GM12878 (cell line): Measurements from ENCODE around the gene UST. TPM values are rescaled to one million over a fixed set of nuclear protein-coding genes. Genes with fewer than 3 reads are reported as not detected.

Experiments used
- ATAC-seq: fragments of 200-7000 bp; cut with Tn5 transposase; 3 replicates; pipeline ENCODE4 v1.9.1; 2020; ENCODE audit warnings: mild to moderate bottlenecking, moderate library complexity
- BruUV-seq: library from RNA; stranded (reverse); fragments of 400-500 nt; replicated peaks from 2 replicates; lab custom pipeline; 2021; lab: Mats Ljungman, UMichigan
- CTCF ChIA-PET: fragments of 300-600 bp; sonication (Branson Sonifier 250); formaldehyde crosslinking; extraction: SDS; loops from one replicate; lab custom pipeline; 2021; ENCODE audit warnings: inconsistent platforms; lab: Yijun Ruan, JAX
- POLR2A ChIA-PET: fragments of 350-600 bp; formaldehyde crosslinking; extraction: SDS; loops from one replicate; lab custom pipeline; 2021; ENCODE audit warnings: inconsistent platforms; lab: Charles Lee
- RAD21 ChIA-PET: fragments of 300-600 bp; sonication (Branson Sonifier 250); formaldehyde crosslinking; loops from one replicate; lab custom pipeline; 2023; ENCODE audit warnings: antibody characterized with exemption; ENCODE audit not compliant: unreplicated experiment; lab: Charles Lee
- SMC1A ChIA-PET: fragments of 300-600 bp; sonication (Branson Sonifier 250); formaldehyde crosslinking; loops from one replicate; lab custom pipeline; 2023; ENCODE audit not compliant: unreplicated experiment, uncharacterized antibody; lab: Charles Lee
- DNase-seq: peaks from one replicate; pipeline ENCODE4 v3.0.0-alpha.2; 2011; ENCODE audit warnings: low read depth, low spot score
- FAIRE-seq: peaks from 3 replicates; lab custom pipeline; 2011; peaks lifted over from hg19 to GRCh38; lab: Jason Lieb, UNC
- H2AFZ ChIP-seq: 2 replicates; pipeline ENCODE4 v1.6.0; 2011; ENCODE audit warnings: low read depth, low read length, control low read depth; ENCODE audit not compliant: control insufficient read depth
- H3K27ac ChIP-seq: 2 replicates; pipeline ENCODE4 v1.5.1; 2011; ENCODE audit warnings: control low read depth; ENCODE audit not compliant: control insufficient read depth, insufficient read depth
- H3K27me3 ChIP-seq, 2 experiments: replicated peaks in 1 of 2; 2 replicates each; pipeline versions ENCODE4 v1.6.0 to v1.6.1; 2011; ENCODE audit warnings: low read length in 1 of 2; ENCODE audit not compliant: control insufficient read depth in 2 of 2, insufficient read depth in 2 of 2
- H3K36me3 ChIP-seq, 2 experiments: 2 replicates each; pipeline ENCODE4 v1.5.1; 2011; ENCODE audit warnings: low read length in 1 of 2; ENCODE audit not compliant: control insufficient read depth in 2 of 2, insufficient read depth in 2 of 2
- H3K4me1 ChIP-seq: 2 replicates; pipeline ENCODE4 v1.6.1; 2011; ENCODE audit warnings: mild to moderate bottlenecking, low read length, moderate library complexity, mixed read lengths; ENCODE audit not compliant: control insufficient read depth, insufficient read depth
- H3K4me2 ChIP-seq: 2 replicates; pipeline ENCODE4 v1.6.0; 2011; ENCODE audit warnings: control low read depth; ENCODE audit not compliant: control insufficient read depth, insufficient read depth
- H3K4me3 ChIP-seq: fragments of 200-600 bp; sonication (generic); 2 replicates; pipeline ENCODE4 v1.5.1; 2016
- H3K79me2 ChIP-seq: 2 replicates; pipeline ENCODE4 v1.6.0; 2011; ENCODE audit warnings: low read length; ENCODE audit not compliant: control insufficient read depth, insufficient read depth
- H3K9ac ChIP-seq: 2 replicates; pipeline ENCODE4 v1.8.0; 2011; ENCODE audit warnings: low read length, control low read depth, mixed read lengths; ENCODE audit not compliant: control insufficient read depth, insufficient read depth
- H3K9me3 ChIP-seq: replicated peaks from 3 replicates; pipeline ENCODE4 v1.5.1; 2011; ENCODE audit warnings: mild to moderate bottlenecking, low read length; ENCODE audit not compliant: control insufficient read depth, insufficient read depth
- H4K20me1 ChIP-seq: 2 replicates; pipeline ENCODE4 v1.6.0; 2011; ENCODE audit not compliant: control insufficient read depth, insufficient read depth
- BCLAF1 ChIP-seq: fragments of 450-650 bp; IDR thresholded peaks from 2 replicates; pipeline ENCODE4 v1.6.1; 2017; ENCODE audit warnings: antibody characterized with exemption, mild to moderate bottlenecking, moderate library complexity
- BMI1 ChIP-seq: fragments of 450-650 bp; IDR thresholded peaks from 2 replicates; pipeline ENCODE4 v1.6.1; 2016; ENCODE audit warnings: mild to moderate bottlenecking, moderate library complexity, borderline replicate concordance
- CHD4 ChIP-seq: fragments of 200-600 bp; sonication (generic); IDR thresholded peaks from 2 replicates; pipeline ENCODE4 v1.6.1; 2016; ENCODE audit warnings: mild to moderate bottlenecking
- CTCF ChIP-seq, 3 experiments: IDR thresholded peaks in 2 of 3; conservative IDR thresholded peaks in 1 of 3; 2 replicates each; pipeline ENCODE4 v1.5.1; 2011; ENCODE audit warnings: low read depth in 3 of 3, low read length in 3 of 3, mild to moderate bottlenecking in 3 of 3, control low read depth in 2 of 3, moderate library complexity in 2 of 3, inconsistent platforms in 1 of 3, mixed read lengths in 1 of 3; ENCODE audit not compliant: control insufficient read depth in 2 of 3, insufficient read depth in 1 of 3; ENCODE audit errors: extremely low read depth in 1 of 3
- ETV6 ChIP-seq, 2 experiments: fragments of 450-650 bp in 1 of 2; IDR thresholded peaks in 1 of 2; conservative IDR thresholded peaks in 1 of 2; 2 replicates each; pipeline ENCODE4 v1.6.1; 2014; ENCODE audit warnings: antibody characterized with exemption in 1 of 2, borderline replicate concordance in 1 of 2, low read depth in 1 of 2, mild to moderate bottlenecking in 1 of 2, moderate library complexity in 1 of 2
- FOXM1 ChIP-seq: IDR thresholded peaks from 2 replicates; pipeline ENCODE4 v1.6.1; 2012; ENCODE audit warnings: low read depth, mild to moderate bottlenecking, inconsistent platforms, low read length, moderate library complexity
- JUND ChIP-seq: IDR thresholded peaks from 2 replicates; pipeline ENCODE4 v1.6.1; 2012; ENCODE audit warnings: low read depth, mild to moderate bottlenecking, low read length, improper control_type of control experiment, moderate library complexity
- MAX ChIP-seq: IDR thresholded peaks from 2 replicates; pipeline ENCODE4 v1.6.1; 2012; ENCODE audit warnings: low read depth, low read length, improper control_type of control experiment
- MYC ChIP-seq: IDR thresholded peaks from 2 replicates; pipeline ENCODE4 v1.6.1; 2011; ENCODE audit warnings: mild to moderate bottlenecking, low read length, moderate library complexity, inconsistent platforms; ENCODE audit not compliant: insufficient read depth, insufficient replicate concordance, insufficient read length, severe bottlenecking
- RB1 ChIP-seq: fragments of 450-650 bp; formaldehyde crosslinking; IDR thresholded peaks from 2 replicates; pipeline ENCODE4 v1.6.1; 2017; ENCODE audit warnings: mild to moderate bottlenecking, borderline replicate concordance
- STAT3 ChIP-seq: IDR thresholded peaks from 2 replicates; pipeline ENCODE4 v1.6.1; 2011; ENCODE audit warnings: low read depth, low read length, improper control_type of control experiment
- WGBS: methylation state at CpG from one replicate; pipeline ENCODE4 v1.1.6; 2016; ENCODE audit warnings: low lambda C conversion rate; ENCODE audit not compliant: insufficient replicate concordance, insufficient coverage; ENCODE audit errors: missing lambda C conversion rate; 5-methylcytosine and 5-hydroxymethylcytosine counted together
- in situ Hi-C: fragments of 300-500 bp; cut with MboI; formaldehyde crosslinking; loops from 9 replicates; pipeline ENCODE4 v1.14.3; 2018; ENCODE audit warnings: mixed read lengths
- intact Hi-C: fragments of 100-400 bp; cut with micrococcal nuclease; formaldehyde crosslinking; loops from one replicate; pipeline ENCODE4 v1.14.2; 2022; ENCODE audit not compliant: unreplicated experiment
- polyA plus RNA-seq, 11 experiments: library from polyadenylated mRNA; depleted of rRNA in 4 of 11; unstranded in 6 of 11; stranded (reverse) in 5 of 11; fragments of >200 nt; fragmentation: Nextera tagmentation in 4 of 11; fragmentation: Illumina TruSeq in 1 of 11; extraction: Ambion mirVana in 4 of 11; extraction: Trizol in 1 of 11; gene quantifications; 1 replicate in 1 of 11; 2 replicates in 10 of 11; pipeline versions ENCODE4 v1.2.1 to v1.2.3, GENCODE V29; 2011 to 2016; ENCODE audit warnings: inconsistent platforms in 2 of 11, missing spikeins in 2 of 11, low read depth in 1 of 11
- total RNA-seq, 4 experiments: library from RNA; depleted of rRNA in 3 of 4; stranded (reverse); fragments of >200 nt in 3 of 4; fragmentation: Illumina TruSeq in 1 of 4; extraction: Trizol in 1 of 4; gene quantifications; 2 replicates each; pipeline versions ENCODE4 v1.2.1 to v1.2.3, GENCODE V29; 2013 to 2021

UST gene
- total and polyA plus RNA-seq, 10 of the 15 experiments (the other 5 are each of a cell fraction or from before 2014, with no cell fraction given): 0.74 to 43.3 (median 2.2) TPM

GRCh38 chr6:148943451-148943850 is 196.6 kb downstream of the UST start:
- H3K79me2 ChIP-seq: no peaks in the 10 kb centered on the region
- no peaks in the 10 kb centered on the region for H3K36me3 ChIP-seq
- BruUV-seq: no TSS peak
- no peaks in the 10 kb centered on the region for H3K4me1 ChIP-seq
- no peak for FAIRE-seq
- no peak overlapping the region for H2AFZ ChIP-seq
- no peak overlapping the region for H3K4me3 ChIP-seq
- H3K9me3 ChIP-seq: no peaks in the 10 kb centered on the region
- no peak for ATAC-seq
- SMC1A ChIA-PET: interaction anchor here (0.6 to 2.0 kb wide), 3 partner anchors 28 to 185 kb away, joined by 3 to 5 read pairs (median 3); no protein-coding TSS in a partner anchor
- CTCF ChIA-PET: interaction anchor here (1.4 to 2.7 kb wide), 2 partner anchors 365 to 366 kb away, joined by 3 to 16 read pairs; no protein-coding TSS in a partner anchor
- no peaks in the 10 kb centered on the region for H4K20me1 ChIP-seq
- no peak overlapping the region for H3K27ac ChIP-seq
- TF ChIP-seq BMI1 (no peak), FOXM1 (no peak), RB1 (no peak), BCLAF1 (no peak), JUND (no peak), MYC (no peak), CTCF (IDR thresholded peaks at IDR 0.05 in 2 of 3, conservative IDR thresholded peaks at IDR 0.05 in 1 of 3; ENCODE audit: control insufficient read depth in 2 of 3, extremely low read depth in 1 of 3, insufficient read depth in 1 of 3, low read depth in 3 of 3, low read length in 3 of 3) (no peak), STAT3 (no peak), CHD4 (no peak), MAX (no peak), ETV6 (conservative IDR thresholded peaks at IDR 0.05 in 1 of 2, IDR thresholded peaks at IDR 0.05 in 1 of 2; ENCODE audit: borderline replicate concordance in 1 of 2, low read depth in 1 of 2) (no peak)
- POLR2A ChIA-PET: no interaction called here
- peaks cover 0 to 3% of the 10 kb centered on the region in 2 experiments; a peak in 1 of 4 replicates for H3K27me3 ChIP-seq
- in situ Hi-C loops (no loop called here), intact Hi-C loops (no loop called here)
- 44% methylated on average over 1 of the region's 1 CpG for WGBS
- no peak overlapping the region for H3K9ac ChIP-seq
- RAD21 ChIA-PET: no interaction called here
- DNase-seq: no peak
- H3K4me2 ChIP-seq: no peak overlapping the region
